Dendritic cell treated with granulocyte-macrophage colony-stimulating factor and Interleukin-4, amounts not matched to agents 40 ng/mL and 50 ng/mL, for 4 days (primary cell): ENCODE measurements around the gene RNGTT.

ENCODE experiments used
- H3K27ac Mint-ChIP-seq: one replicate; pipeline ENCODE4 v1.8.0; 2022; ENCODE audit warnings: mild to moderate bottlenecking, mixed read lengths
- H3K27me3 Mint-ChIP-seq: one replicate; pipeline ENCODE4 v1.8.0; 2022; ENCODE audit warnings: mild to moderate bottlenecking, mixed read lengths
- H3K36me3 Mint-ChIP-seq: one replicate; pipeline ENCODE4 v1.8.0; 2022; ENCODE audit warnings: low read depth, mixed read lengths
- H3K4me1 Mint-ChIP-seq: one replicate; pipeline ENCODE4 v1.8.0; 2022; ENCODE audit warnings: low read depth, mixed read lengths
- H3K4me3 Mint-ChIP-seq: one replicate; pipeline ENCODE4 v1.8.0; 2022; ENCODE audit warnings: mild to moderate bottlenecking, moderate library complexity, mixed read lengths
- H3K9me3 Mint-ChIP-seq: one replicate; pipeline ENCODE4 v1.8.0; 2022; ENCODE audit warnings: mixed read lengths
- intact Hi-C: fragments of 100-400 bp; cut with micrococcal nuclease; formaldehyde crosslinking; loops from one replicate; pipeline ENCODE4 v1.15.0; 2022

Gene RNGTT

DNA sequence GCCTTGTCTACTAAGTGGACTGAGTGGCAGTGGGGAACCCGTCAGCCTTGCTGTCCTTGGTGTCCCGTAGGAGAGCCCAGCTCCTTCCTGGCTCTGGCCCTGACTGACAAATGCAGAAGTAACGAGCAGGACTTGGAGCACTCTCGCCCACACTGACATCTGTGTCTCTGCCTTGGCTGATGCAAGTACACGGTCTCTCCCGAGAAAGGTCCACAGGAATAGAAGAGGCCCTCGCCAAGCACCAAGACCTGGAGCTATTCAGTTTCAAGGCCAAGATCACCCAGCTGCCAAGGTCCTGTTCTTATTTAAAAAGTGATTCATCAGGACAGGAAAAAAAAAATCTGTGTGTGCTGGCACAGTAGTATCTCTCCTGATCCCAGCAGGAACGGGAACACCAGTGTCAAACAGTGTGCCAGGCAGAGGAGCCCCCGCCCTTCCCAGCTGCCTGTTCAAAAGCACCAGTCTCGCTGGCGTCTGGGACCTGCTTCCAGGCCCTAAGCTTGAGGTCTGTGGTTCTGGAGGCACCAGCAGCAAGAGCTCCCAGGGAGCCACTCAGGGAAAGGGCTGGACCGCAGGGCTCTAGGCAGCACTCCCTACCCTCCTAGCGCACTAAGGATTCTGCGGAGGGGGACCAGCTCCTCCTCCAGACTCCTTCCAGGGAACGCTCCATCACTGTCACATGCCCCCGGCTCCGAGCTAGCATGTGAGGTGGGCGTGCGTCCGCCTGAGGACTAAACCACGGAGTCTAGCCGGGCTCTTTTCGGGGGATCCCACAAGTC, 376.9 kb downstream of the RNGTT start:
- intact Hi-C loops: no loop called here
- H3K27ac Mint-ChIP-seq: no peak overlapping the region
- H3K9me3 Mint-ChIP-seq: peaks cover 53% of the 10 kb centered on the region
- H3K27me3 Mint-ChIP-seq: no peaks in the 10 kb centered on the region
- H3K4me1 Mint-ChIP-seq: no peaks in the 10 kb centered on the region
- no peaks in the 10 kb centered on the region for H3K36me3 Mint-ChIP-seq
- no peak overlapping the region for H3K4me3 Mint-ChIP-seq

DNA sequence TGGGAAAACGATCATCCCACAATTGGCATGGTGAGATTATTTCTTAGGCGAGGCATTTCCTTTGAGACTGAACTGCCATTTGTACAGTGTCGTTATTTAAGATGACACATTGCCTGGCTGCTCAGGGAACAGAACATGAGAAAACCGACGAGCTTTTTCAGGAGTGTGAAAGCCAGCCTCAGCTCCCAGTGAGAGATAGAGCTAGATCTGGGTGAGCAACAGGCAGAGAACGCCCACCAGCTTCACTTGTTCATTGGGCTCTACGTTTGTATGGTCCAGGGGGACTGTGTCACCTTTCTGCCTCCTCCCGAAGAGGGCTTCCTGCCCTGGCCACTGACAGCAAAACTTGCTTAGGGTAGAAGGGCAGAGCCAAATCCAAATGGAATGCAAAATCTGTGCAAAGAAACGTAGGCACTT, 378.1 kb downstream of the RNGTT start:
- Mint-ChIP-seq H3K27me3 (no peaks in the 10 kb centered on the region), H3K27ac (no peak overlapping the region), H3K4me1 (no peaks in the 10 kb centered on the region), H3K9me3 (peaks cover 55% of the 10 kb centered on the region), H3K4me3 (no peak overlapping the region), H3K36me3 (no peaks in the 10 kb centered on the region)
- intact Hi-C loops: no loop called here

DNA sequence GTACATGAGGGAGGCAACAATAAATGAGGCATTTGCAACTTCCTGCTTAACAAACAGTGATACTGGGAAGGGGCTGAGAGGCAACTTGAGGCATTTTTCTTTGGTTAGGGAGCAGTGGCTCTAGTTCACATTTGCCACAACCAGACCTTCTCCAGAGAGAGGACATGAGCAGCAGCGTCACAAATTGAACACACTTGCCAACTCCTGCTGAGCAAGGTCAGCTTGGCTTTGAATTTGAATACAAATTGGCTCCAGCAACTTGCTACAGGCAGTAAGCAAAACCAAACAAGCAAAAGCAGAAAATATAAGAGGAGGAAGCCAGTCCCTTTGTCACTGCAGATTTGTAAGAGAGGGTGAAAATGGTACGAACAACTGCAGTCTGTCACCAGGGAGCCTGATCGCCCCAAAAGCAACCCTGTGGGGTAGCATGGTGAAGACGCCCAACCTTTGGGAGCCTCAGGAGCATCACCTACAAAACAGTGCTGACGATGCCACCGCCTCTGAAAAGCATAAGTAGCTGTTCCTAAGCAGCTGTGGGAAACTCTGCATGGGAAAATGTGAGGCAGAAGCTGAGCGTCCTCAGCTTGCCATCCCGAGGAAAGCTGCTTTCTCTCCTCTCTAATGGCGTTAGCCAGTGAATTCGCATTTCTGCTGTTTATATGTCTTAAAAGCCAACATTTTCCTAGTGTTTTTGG, 378.7 kb downstream of the RNGTT start:
- intact Hi-C loops: no loop called here
- H3K4me3 Mint-ChIP-seq: no peak overlapping the region
- no peaks in the 10 kb centered on the region for H3K27me3 Mint-ChIP-seq
- no peak overlapping the region for H3K27ac Mint-ChIP-seq
- peaks cover 50% of the 10 kb centered on the region for H3K9me3 Mint-ChIP-seq
- H3K36me3 Mint-ChIP-seq: no peaks in the 10 kb centered on the region
- H3K4me1 Mint-ChIP-seq: no peaks in the 10 kb centered on the region

DNA sequence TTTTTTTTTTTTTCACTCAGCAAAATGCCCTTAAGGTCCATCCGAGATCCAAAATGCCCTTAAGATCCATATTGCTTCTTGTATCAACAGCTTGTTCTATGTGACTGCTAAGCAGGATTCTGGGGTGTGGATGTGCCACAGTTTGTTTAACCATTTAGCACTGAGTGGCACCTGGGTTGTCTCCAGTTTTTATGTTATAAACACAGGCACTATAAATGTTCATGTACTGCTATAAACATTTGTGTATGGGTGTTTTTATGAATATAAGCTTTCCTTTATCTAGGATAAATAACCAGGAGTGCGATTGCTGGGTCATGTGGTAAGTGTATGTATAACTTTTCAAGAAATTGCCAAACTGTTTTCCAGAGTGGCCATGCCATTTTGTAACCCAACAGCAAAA, 386.0 kb downstream of the RNGTT start:
- Mint-ChIP-seq H3K27ac (no peak overlapping the region), H3K4me1 (no peaks in the 10 kb centered on the region), H3K4me3 (no peak overlapping the region), H3K36me3 (no peaks in the 10 kb centered on the region), H3K9me3 (peaks cover 11% of the 10 kb centered on the region), H3K27me3 (no peaks in the 10 kb centered on the region)
- intact Hi-C loops: no loop called here

DNA sequence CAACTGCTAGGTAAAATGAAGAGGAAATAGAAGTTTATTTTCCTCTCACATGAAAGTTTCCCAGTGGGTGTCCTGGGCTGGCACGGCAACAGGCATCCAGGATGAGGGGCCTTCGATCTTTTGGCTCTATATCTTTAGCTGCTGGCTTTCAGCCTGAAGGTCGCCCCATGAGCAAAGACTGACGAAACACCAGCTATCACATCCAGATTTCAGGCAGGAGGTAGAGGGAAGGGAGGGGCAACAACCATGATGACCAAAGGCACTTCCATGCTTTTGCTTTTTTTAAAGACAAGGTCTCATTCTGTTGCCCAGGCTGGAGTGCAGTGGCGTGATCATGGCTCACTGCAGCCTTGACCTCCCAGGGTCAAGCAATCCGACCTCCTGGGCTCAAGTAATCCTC, 387.9 kb downstream of the RNGTT start:
- Mint-ChIP-seq H3K27ac (no peak overlapping the region), H3K27me3 (no peaks in the 10 kb centered on the region), H3K4me3 (no peak overlapping the region), H3K9me3 (peaks cover 17% of the 10 kb centered on the region), H3K4me1 (no peaks in the 10 kb centered on the region), H3K36me3 (no peaks in the 10 kb centered on the region)
- intact Hi-C loops: no loop called here

DNA sequence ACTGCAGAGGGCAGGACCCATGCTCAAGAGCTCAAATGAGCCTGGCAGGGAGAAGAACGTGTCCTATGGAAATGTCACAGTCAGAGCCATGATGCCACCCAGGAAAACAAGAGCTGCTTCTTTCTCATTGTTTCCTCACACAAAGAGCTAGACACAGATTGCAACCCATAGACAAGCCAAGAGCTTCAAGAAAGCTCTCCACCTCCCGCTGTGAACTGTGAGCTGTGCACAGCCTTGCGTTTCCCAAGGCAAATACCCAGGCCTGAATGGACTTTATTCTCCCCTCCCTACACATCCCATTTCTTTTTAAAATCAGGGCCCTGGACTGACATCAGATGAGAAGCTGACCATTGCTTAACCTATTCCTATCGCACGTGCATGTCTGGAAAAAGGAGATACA, 388.8 kb downstream of the RNGTT start:
- Mint-ChIP-seq H3K4me3 (no peak overlapping the region), H3K9me3 (peaks cover 23% of the 10 kb centered on the region), H3K36me3 (no peaks in the 10 kb centered on the region), H3K27me3 (no peaks in the 10 kb centered on the region), H3K4me1 (no peaks in the 10 kb centered on the region), H3K27ac (no peak overlapping the region)
- intact Hi-C loops: no loop called here

DNA sequence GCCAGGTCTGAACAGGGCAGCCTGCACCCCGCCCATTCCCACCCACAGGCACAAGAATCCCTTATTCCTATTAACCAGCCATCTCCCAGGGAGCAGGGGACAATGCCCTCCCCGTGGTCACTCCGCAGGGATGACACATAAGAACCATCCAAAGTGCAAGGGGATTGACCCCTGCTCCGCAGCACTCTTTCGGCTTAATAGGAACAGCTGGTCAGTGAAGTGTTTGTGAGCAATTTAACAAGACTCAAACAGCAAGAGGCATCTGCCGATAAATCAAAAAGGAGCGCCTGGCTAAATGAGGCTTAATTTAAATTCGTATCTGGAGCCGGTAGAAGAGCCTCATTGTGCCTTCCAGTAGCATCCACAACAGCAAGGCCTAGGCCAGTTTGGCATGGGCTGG, 389.4 kb downstream of the RNGTT start:
- H3K27me3 Mint-ChIP-seq: no peaks in the 10 kb centered on the region
- H3K36me3 Mint-ChIP-seq: no peaks in the 10 kb centered on the region
- H3K27ac Mint-ChIP-seq: no peak overlapping the region
- intact Hi-C loops: no loop called here
- H3K9me3 Mint-ChIP-seq: peaks cover 30% of the 10 kb centered on the region
- H3K4me1 Mint-ChIP-seq: no peaks in the 10 kb centered on the region
- no peak overlapping the region for H3K4me3 Mint-ChIP-seq

DNA sequence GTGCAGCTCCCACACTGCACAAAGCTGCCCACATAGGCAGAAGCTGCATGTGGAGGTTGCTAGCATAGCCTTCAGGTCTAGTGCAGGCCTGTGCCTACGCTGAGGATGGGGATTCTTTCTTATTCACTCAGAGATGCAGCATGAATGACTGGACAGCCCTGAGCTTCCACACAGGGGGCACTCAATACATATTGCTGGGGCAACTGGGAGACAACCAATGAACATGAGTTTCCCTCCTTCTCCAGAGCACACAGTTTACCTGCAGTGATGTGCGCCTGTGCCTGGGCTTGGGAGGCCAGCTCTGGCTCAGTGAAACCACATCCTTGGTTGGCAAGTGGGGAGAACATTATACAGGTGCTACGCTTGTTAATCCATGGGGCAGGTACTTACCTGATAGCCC, 389.9 kb downstream of the RNGTT start:
- Mint-ChIP-seq H3K4me1 (no peaks in the 10 kb centered on the region), H3K27ac (no peak overlapping the region), H3K27me3 (no peaks in the 10 kb centered on the region), H3K36me3 (no peaks in the 10 kb centered on the region), H3K4me3 (no peak overlapping the region), H3K9me3 (peaks cover 34% of the 10 kb centered on the region)
- intact Hi-C loops: no loop called here

DNA sequence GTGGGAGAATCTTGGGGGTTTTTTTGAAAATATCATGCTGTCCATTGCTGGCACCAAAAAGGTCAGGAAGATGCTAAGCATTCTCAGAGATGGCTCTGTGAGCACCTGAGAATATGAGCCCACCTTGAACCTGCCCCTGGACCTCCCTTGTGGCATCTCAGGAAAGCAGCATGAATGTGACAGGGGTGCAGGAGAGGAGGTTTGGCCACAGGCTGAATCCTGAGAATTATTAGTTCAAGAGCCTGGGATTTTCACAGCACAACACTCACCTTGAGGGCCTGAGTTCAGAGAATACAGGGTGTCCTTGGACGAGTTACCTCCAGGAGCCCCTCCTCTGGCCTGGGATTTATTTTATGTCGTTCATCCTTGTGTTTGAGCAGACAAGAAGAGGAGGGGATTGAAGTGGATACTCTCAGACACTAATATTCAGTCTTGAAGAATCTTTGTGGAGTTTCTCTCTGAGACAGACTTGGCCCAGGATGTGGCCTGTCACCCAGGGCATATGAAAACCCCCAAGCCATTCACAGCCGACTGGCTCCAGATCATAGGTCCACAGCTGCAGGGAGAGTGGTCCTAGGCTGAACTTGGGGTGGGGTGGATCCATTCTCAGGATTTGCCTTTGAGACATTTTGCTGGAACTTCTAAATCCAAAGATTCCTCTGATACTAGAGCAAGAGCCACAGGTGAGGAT, 390.8 kb downstream of the RNGTT start:
- Mint-ChIP-seq H3K27ac (no peak overlapping the region), H3K4me1 (no peaks in the 10 kb centered on the region), H3K9me3 (peaks cover 34% of the 10 kb centered on the region), H3K4me3 (no peak overlapping the region), H3K27me3 (no peaks in the 10 kb centered on the region), H3K36me3 (no peaks in the 10 kb centered on the region)
- intact Hi-C loops: no loop called here

DNA sequence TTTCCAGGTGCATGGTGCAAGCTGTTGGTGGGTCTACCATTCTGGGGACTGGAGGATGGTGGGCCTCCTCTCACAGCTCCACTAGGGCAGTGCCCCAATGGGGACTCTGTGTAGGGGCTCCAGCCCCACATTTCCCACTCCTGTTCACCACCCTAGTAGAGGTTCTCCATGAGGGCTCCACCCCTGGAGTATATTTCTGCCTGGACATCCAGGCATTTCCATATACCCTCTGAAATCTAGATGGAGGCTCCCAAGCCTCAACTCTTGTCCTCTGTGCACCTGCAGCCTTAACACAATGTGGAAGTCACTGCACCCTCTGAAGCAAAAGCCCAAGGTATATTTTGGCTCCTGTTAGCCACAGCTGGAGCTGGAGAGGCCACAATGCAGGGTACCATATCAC, 393.5 kb downstream of the RNGTT start:
- intact Hi-C loops: no loop called here
- Mint-ChIP-seq H3K27me3 (peaks cover 1% of the 10 kb centered on the region), H3K4me1 (no peaks in the 10 kb centered on the region), H3K36me3 (no peaks in the 10 kb centered on the region), H3K4me3 (no peak overlapping the region), H3K27ac (no peak overlapping the region), H3K9me3 (peaks cover 40% of the 10 kb centered on the region)

DNA sequence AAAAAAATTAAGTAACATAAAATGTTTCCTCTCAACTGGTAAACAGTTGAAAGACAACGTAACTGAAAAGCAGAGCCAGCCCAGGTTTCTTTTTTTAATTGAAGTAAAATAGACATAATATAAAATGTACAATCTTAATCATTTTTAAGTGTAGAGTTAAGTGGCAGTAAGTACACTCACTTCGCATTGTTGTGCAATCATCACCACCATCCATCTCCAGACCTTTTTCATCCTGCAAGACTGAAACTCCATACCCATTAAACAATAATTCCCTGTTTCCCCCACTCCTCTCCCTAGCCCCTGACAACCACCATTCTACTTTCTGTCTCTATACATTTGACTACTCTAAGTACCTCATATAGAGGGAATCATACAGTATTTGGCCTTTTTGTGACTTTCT, 395.7 kb downstream of the RNGTT start:
- no peaks in the 10 kb centered on the region for H3K36me3 Mint-ChIP-seq
- no peaks in the 10 kb centered on the region for H3K4me1 Mint-ChIP-seq
- intact Hi-C loops: no loop called here

DNA sequence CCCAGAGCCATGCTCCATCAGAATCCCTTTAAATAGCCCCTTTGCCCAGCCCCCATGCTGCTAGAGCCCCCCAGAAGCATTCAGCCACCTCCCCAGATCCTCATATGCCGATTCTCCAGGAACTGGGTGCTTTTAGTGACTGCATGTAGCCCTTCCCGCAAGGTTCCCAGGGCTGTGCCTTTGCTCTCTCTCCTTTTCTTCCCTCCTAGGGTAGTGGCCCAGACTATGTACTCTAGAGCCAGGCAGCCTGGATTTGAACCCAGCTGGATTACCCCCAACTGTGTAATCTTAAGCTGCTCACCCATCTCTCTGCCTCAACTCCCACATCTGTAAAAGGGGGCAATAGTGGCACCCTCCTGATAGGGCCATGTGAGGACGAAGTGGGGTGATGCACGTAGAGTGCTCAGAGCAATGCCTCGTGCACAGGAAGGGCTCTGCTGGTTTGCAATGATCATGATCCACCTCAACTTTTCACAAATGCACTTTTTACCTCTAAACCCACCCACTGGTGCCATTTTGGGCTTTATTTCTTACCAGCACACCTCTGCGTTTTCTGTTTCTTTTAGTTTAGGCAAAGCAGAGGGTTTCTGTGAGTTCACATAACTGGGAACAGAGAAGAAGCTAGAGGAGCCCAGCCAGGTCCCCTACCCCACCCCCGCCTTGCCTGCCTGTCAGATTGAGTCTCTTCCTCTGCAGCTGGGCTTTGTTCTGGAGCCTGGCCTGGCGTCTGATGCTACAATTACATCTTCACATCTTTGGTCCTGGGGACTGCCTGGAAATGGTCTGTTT, 396.5 kb downstream of the RNGTT start:
- H3K27me3 Mint-ChIP-seq: peaks cover 1% of the 10 kb centered on the region
- no peaks in the 10 kb centered on the region for H3K36me3 Mint-ChIP-seq
- intact Hi-C loops: no loop called here
- no peaks in the 10 kb centered on the region for H3K4me1 Mint-ChIP-seq
- H3K9me3 Mint-ChIP-seq: peaks cover 37% of the 10 kb centered on the region
- no peak overlapping the region for H3K4me3 Mint-ChIP-seq
- H3K27ac Mint-ChIP-seq: no peak overlapping the region

More for the DNA sequence above, 395.7 kb downstream of the RNGTT start:
- Mint-ChIP-seq H3K27ac (no peak overlapping the region), H3K27me3 (peaks cover 1% of the 10 kb centered on the region), H3K9me3 (peaks cover 40% of the 10 kb centered on the region), H3K4me3 (no peak overlapping the region)

DNA sequence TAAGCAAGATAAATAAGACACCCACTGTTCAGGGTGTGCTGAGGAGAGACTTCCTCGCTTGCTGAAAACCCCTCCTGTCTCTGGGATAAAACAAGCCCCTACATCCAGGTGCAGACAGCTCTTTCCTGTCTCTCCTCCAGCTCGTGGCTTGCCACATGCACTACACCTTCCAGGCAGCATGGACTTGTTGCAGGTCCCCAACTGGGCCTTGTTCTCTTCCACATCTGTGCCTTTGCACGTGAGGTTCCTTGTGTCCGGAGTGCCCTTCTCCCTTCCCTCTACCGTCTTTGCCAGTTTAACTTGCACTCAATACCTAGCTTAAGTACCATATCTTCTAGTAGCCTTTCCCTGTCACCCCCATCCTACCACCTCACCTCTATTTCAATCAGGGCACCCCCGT, 397.6 kb downstream of the RNGTT start:
- intact Hi-C loops: no loop called here
- H3K27ac Mint-ChIP-seq: no peak overlapping the region

DNA sequence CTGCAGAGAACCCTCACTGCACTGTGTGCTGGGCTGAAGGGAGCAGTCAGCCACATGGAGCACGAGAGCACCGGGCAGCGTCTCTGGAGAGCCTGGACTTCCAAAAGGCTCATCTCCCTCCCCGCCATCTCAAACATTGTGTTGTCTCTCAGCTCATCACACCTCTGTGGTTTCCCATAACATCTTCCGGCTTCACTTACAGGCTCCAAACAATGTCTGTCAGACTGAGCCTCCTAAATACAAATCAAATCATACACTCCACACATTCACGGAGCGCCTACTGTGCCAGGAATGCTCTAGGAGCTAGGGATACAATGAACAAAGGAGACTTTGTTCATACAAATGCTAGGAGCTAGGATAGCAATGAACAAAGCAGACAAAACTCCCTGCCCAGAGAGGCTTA, 398.0 kb downstream of the RNGTT start:
- Mint-ChIP-seq H3K27ac (no peak overlapping the region), H3K27me3 (peaks cover 1% of the 10 kb centered on the region)
- intact Hi-C loops: no loop called here

More for the DNA sequence above, 397.6 kb downstream of the RNGTT start:
- peaks cover 26% of the 10 kb centered on the region for H3K9me3 Mint-ChIP-seq
- H3K4me3 Mint-ChIP-seq: no peak overlapping the region
- H3K27me3 Mint-ChIP-seq: peaks cover 1% of the 10 kb centered on the region
- no peaks in the 10 kb centered on the region for H3K36me3 Mint-ChIP-seq
- H3K4me1 Mint-ChIP-seq: no peaks in the 10 kb centered on the region

More for the DNA sequence above, 398.0 kb downstream of the RNGTT start:
- no peaks in the 10 kb centered on the region for H3K4me1 Mint-ChIP-seq
- peaks cover 22% of the 10 kb centered on the region for H3K9me3 Mint-ChIP-seq
- H3K4me3 Mint-ChIP-seq: no peak overlapping the region
- no peaks in the 10 kb centered on the region for H3K36me3 Mint-ChIP-seq
